Measurements from ENCODE around the gene SEMA4B.
A peak's percentile ranks its signal among the peaks of the same experiment; 100 is the strongest.
"Not testable (repeated sequence)": the region's sequence is repeated elsewhere in the genome, so short reads cannot be mapped to it uniquely, and the experiment has no call there.

Gene SEMA4B

DNA sequence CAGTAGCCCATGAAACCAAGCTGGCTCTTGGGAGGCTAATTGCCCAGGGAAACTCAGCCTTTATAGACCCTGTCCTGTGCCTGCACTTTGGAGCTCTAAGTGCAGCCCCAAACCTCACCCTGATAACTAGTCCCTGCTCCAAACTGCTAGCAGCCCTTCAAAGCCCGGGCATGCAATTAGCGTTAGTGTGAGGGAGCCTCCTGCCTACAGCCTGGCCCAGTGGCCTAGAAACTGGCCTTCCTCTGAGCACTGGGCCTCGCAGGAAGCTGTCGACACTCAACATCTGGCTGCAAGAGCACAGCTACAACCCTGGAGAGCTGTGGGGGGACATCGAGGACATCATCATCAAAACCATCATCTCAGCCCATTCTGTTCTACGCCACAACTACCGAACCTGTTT is 56.6 kb downstream of the SEMA4B start:
- DNase-seq (ENCODE audit: low read depth in 2 of 2): no peak

DNA sequence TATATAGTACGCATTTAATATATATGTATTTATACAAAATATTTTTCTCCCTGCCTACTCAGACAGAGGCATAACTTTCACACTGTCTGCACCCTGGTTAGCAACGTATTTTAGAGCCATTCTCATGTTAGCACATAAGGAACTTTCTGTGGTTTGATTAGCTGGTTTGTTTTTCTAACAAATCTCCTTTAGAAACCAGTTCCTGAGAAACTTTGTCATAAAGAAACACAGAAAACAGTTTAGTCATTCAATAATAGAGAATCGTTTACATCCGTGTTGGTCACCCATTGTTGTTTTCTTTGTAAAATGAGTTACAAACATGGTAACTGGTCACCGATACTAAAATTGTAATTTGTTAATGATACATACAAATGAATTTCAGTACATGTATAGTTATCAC is 58.4 kb downstream of the SEMA4B start:
- no peak for DNase-seq (ENCODE audit: low read depth in 2 of 2)

DNA sequence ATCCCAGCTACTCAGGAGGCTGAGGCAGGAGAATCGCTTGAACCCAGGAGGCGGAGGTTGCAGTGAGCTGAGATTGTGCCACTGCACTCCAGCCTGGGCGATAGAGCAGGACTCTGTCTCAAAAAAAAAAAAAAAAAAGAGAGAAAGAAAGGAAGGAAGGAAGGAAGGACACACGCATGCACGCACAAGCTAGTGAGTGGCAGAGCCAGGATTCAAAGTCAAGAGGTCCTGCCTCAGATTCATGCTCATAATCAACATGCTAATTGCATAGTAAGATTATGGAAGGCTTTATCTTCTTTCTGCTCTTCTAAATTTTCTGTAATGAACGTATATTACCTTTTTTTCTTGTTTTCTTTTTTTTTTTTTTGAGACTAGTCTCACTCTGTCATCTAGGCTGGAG is 59.6 kb downstream of the SEMA4B start:
- not testable (repeated sequence) for DNase-seq (ENCODE audit: low read depth in 2 of 2)

DNA sequence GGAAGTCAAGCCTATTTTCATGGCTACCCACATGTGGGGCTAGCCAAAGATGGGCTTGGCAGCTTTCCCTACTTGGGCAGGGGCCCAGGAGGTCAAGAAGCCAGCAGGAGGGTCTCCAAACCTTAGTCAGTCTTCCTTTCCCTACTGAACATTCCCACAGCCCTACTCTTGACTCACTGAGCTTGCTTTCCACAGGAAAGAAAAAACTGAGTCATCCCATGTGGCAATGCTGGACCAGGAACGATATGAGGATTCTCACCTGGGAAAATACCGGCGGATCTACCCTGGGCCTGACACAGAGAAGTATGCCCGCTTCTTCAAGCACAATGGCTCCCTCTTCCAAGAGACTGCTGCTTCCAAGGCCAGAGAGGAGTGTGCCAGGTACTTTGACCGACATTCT is 60.7 kb downstream of the SEMA4B start:
- DNase-seq (ENCODE audit: low read depth in 2 of 2): no peak

DNA sequence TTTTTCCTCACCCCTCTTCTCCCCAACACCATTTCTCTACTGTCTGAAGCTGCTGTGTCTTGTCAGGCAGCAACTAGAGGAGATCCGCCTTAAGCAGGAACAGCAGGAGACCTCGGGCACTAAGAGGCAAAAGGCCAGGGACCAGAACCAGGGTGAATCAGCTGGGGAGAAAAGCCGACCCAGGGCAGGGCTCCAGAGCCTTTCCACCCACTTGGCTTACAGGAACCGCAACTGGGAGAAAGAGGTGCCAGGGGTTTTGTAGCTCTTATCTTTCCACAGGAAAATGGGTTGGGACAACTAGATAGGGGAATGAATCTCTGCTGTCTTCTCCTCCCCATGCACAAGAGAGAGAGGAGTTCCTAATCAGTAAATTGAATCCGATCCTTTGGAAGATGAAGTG is 61.3 kb downstream of the SEMA4B start:
- no peak for DNase-seq (ENCODE audit: low read depth in 2 of 2)

DNA sequence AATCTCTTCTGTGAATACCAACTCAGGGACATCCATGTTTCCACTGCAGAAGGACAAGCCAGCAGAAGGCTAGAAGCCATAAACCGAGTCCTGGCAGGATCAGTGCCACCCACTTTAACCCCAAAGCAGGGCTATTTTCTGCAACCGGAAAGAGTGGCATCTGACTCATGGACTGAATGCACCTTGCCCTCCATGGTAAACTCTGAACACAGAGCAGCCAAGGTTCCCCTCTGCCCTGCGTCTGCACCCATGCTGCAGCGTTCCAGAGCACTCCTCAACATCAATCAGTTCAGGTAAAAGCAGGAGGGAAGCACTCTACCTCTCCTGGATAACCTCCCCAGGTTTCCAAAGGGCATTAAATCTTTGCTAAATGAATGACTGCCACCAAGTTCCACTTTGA is 63.5 kb downstream of the SEMA4B start:
- DNase-seq (ENCODE audit: low read depth in 2 of 2): no peak

DNA sequence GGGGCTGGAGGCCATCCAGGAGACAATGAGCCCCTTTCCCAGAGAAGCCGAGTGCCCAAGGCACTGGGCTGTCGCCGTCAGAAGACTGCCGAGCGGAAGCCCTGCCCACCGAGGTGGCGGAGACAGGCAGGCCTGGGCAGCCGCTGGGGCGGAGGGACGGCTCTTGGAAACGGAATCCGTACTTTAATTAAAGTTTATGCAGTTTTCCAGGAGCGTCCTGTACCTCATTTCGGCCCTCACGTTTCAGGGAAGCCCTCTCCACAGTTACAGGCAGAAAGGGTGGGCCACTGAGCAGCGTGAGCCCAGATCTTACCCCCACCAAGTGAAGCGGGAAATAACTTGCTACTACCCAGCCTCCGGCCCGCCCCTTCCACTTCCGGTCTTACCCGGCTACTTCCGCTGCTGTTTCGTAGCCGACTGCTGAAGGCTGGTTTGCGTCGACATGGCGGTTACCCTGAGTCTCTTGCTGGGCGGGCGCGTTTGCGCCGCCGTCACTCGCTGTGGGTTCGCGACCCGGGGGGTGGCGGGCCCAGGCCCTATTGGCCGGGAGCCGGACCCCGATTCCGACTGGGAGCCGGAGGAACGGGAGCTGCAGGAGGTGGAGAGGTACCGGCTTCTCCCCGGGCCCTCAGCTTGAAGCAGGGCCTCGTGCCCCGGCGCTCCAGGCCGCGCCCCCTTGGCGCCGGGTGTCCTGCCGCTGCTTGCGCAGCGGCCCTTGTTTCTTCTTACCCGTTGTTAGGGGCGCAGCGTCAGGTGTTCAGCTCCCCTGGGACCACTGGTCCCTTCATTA is 64.3 kb downstream of the SEMA4B start, which contains the start of gene NGRN:
Gene NGRN (plus strand): TSS at position 402 of the 790 bp plus-strand sequence. CDS start 41 bp downstream, at position 443.
- peak; percentile 67 to 69 for DNase-seq (ENCODE audit: low read depth in 2 of 2)

DNA sequence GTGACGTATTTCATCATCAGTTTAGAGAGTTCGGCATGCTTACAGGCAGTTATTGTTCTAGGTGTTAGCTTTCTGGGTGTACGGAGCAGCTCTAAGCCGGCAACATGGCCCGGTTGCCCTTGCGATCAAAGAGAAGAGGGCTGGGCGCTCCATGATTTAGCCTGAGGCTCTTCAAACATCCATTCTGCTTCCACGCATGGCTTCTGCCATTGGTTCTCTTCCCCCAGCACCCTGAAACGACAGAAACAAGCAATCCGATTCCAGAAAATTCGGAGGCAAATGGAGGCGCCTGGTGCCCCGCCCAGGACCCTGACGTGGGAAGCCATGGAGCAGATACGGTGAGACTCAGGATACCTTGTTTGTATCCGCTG is 64.9 kb downstream of the SEMA4B start:
- DNase-seq (ENCODE audit: low read depth in 2 of 2): no peak

DNA sequence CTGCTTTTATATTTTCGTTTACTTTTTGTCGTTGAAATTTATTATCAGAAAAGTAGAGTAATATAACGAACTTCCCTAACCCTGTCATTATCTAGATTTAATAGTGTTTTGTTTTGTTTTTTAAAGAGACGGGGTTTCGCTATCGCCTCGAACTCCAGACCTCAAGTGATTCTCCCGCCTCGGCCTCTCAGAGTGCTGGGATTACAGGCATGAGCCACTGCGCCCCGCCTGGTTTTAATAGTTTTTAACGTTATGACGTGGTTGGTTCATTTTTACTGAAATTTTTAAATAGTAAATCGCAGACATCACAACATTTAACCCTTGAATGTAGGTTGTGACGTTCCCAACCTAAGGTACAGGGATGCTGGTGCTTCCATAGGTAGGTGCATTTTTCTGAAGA is 65.4 kb downstream of the SEMA4B start:
- no peak for DNase-seq (ENCODE audit: low read depth in 2 of 2)

DNA sequence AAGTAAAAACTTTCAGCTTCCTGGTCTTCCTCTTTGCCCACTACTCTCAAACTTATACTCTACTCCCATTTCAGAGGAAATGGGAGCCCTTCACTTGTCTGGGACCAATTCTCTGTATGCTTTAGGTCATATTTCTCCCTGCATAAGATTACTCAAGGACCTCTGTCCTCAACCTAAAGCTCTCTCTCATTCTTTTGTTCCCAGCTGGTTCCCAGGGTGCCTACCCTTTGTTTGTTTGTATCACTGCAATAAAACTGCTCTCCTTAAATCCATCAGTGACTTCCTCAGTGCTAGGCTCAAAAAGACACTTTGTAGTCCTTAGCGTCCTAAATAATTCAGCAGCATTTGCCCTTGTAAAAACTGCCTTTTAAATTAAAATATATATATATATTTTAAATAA is 67.3 kb downstream of the SEMA4B start:
- DNase-seq (ENCODE audit: low read depth in 2 of 2): no peak

DNA sequence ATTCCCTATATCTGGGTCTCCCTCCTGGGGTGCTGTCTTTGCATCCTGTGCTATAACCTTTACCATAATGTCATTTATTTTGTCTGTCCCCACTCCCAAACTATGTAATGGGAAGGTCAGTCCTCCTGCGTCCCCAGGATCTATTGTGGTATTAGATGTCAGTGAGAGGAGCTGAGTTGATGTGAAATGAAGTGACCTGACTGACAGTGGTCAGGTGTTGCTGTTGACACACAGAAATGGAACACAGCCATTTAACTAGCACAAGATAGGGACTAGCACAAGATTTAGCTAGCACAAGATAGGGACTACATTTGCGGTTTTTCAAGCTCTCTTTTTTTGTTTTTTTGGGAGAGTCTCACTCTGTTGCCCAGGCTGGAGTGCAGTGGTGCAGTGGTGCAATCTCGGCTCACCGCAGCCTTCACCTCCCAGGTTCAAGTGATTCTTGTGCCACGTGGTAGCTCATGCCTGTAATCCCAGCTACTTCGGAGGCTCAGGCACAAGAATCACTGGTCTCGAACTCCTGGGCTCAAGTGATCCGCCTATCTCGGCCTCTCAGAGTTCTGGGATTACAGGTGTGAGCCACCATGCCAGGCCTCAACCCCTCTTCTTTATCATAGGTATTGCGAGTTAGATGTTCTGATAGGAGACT is 69.5 kb downstream of the SEMA4B start:
- no peak for DNase-seq (ENCODE audit: low read depth in 2 of 2)

DNA sequence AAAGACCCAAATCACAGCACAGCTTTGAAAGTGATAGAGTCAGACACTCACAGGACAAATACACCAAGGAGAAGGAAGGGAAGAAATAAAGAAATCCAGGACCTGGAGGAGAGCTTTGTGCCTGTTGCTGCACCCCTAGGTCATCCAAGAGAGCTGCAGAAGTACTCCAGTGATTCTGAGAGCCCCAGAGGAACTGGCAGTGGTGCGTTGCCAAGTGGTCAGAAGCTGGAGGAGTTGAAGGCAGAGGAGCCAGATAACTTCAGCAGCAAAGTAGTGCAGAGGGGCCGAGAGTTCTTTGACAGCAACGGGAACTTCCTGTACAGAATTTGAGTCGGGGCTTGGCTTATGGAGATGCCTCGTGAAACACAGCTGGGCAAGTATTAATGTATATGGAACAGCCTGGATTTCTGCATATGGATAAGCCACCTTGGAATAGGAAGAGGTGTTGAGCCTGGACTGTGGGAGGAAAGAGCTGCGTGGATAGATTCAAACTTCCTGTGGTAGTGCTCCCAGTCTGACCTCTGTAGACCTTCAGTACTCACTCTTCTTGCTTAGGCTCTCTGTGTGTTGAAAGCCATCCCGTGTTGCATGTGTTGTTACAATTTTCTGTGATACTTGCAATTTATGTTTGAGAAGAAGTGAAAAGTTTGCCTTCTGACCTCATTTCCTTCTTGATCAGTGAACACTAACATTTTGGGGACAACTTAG is 70.5 kb downstream of the SEMA4B start:
- DNase-seq (ENCODE audit: low read depth in 2 of 2): no peak

DNA sequence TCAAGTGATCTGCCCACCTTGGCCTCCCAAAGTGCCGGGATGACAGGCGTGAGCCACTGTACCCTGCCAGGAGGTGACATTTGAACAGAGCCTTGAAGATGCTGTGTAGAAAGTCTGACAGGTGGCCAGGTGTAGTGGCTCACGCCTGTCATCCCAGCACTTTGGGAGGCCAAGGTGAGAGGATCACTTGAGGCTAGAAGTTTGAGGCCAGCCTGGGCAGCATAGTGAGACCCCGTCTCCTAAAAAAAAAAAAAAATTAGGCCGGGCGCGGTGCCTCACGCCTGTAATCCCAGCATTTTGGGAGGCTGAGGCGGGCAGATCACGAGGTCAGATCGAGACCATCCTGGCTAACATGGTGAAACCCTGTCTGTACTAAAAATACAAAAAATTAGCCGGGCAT is 77.3 kb downstream of the SEMA4B start:
- not testable (repeated sequence) for DNase-seq (ENCODE audit: low read depth in 2 of 2)
